T-cell (primary cell): ENCODE data around the gene CLIC4. TPM values are rescaled to one million over a fixed set of nuclear protein-coding genes. Genes with fewer than 3 reads are reported as not detected.
"Not testable (repeated sequence)": the region's sequence is repeated elsewhere in the genome, so short reads cannot be mapped to it uniquely, and the experiment has no call there.

ENCODE experiments used
- ATAC-seq, 4 experiments: fragments of 200-7000 bp in 3 of 4; fragments of 150-1000 bp in 1 of 4; cut with Tn5 transposase; replicated peaks in 1 of 4; 1 replicate in 3 of 4; 2 replicates in 1 of 4; pipeline ENCODE4 v1.10.0; 2021; ENCODE audit warnings: moderate library complexity in 3 of 4, mild to moderate bottlenecking in 2 of 4, moderate number of reproducible peaks in 1 of 4
- CTCF ChIA-PET, 2 donors: fragments of 300-600 bp; sonication (Branson Sonifier 250); formaldehyde crosslinking; loops; one replicate each; lab custom pipeline; 2022; ENCODE audit warnings: antibody characterized with exemption in 2 of 2; lab: Charles Lee
- POLR2A ChIA-PET, 2 donors: fragments of 300-600 bp; sonication (Branson Sonifier 250); formaldehyde crosslinking; loops; one replicate each; lab custom pipeline; 2022; ENCODE audit warnings: antibody characterized with exemption in 2 of 2; lab: Charles Lee
- DNase-seq, 35 experiments: peaks; one replicate each; pipeline versions ENCODE4 v3.0.0 to v3.0.0-alpha.2; 2013 to 2023
- H3K27ac ChIP-seq: one replicate; pipeline ENCODE4 v1.5.1; 2013; ENCODE audit warnings: low read length
- H3K27me3 ChIP-seq, 2 experiments: replicated peaks in 1 of 2; 1 replicate in 1 of 2; 2 replicates in 1 of 2; pipeline versions ENCODE4 v1.6.1 to v1.7.0; 2013; ENCODE audit warnings: low read length in 1 of 2, mixed read lengths in 1 of 2; ENCODE audit not compliant: control insufficient read depth in 2 of 2, insufficient read depth in 2 of 2; ENCODE audit errors: extremely low read depth in 1 of 2
- H3K36me3 ChIP-seq, 2 donors: 1 replicate in 1 of 2; 2 replicates in 1 of 2; pipeline versions ENCODE4 v1.6.1 to v1.7.0; 2013; ENCODE audit warnings: low read length in 1 of 2; ENCODE audit not compliant: control insufficient read depth in 2 of 2, insufficient read depth in 1 of 2; ENCODE audit errors: extremely low read depth in 1 of 2
- H3K4me1 ChIP-seq, 2 experiments: 1 replicate in 1 of 2; 2 replicates in 1 of 2; pipeline versions ENCODE4 v1.6.1 to v1.7.0; 2013; ENCODE audit warnings: low read length in 2 of 2, mixed read lengths in 1 of 2; ENCODE audit not compliant: insufficient read depth in 2 of 2, control insufficient read depth in 1 of 2; ENCODE audit errors: extremely low read depth in 1 of 2
- H3K4me3 ChIP-seq, 2 donors: 1 replicate in 1 of 2; 2 replicates in 1 of 2; pipeline versions ENCODE4 v1.5.1 to v1.7.0; 2013; ENCODE audit warnings: mild to moderate bottlenecking in 2 of 2, low read length in 1 of 2, moderate library complexity in 1 of 2; ENCODE audit not compliant: control insufficient read depth in 1 of 2; ENCODE audit errors: extremely low read depth in 1 of 2
- H3K9me3 ChIP-seq: 2 replicates; pipeline ENCODE4 v1.7.0; 2013
- H3K27ac Mint-ChIP-seq, 2 donors: one replicate each; pipeline ENCODE4 v1.8.0; 2020 to 2021; ENCODE audit warnings: mild to moderate bottlenecking in 2 of 2, mixed read lengths in 2 of 2
- H3K27me3 Mint-ChIP-seq, 2 donors: one replicate each; pipeline ENCODE4 v1.8.0; 2021 to 2022; ENCODE audit warnings: mixed read lengths in 2 of 2
- H3K36me3 Mint-ChIP-seq: one replicate; pipeline ENCODE4 v1.8.0; 2021; ENCODE audit warnings: mixed read lengths
- H3K4me1 Mint-ChIP-seq, 3 donors: one replicate each; pipeline ENCODE4 v1.8.0; 2020 to 2022; ENCODE audit warnings: mixed read lengths in 3 of 3, mild to moderate bottlenecking in 1 of 3
- H3K4me3 Mint-ChIP-seq, 3 donors: one replicate each; pipeline ENCODE4 v1.8.0; 2020 to 2022; ENCODE audit warnings: mild to moderate bottlenecking in 3 of 3, mixed read lengths in 3 of 3, moderate library complexity in 3 of 3
- H3K9me3 Mint-ChIP-seq, 3 donors: one replicate each; pipeline ENCODE4 v1.8.0; 2020 to 2022; ENCODE audit warnings: mixed read lengths in 3 of 3
- WGBS: methylation state at CpG from one replicate; pipeline ENCODE4 v1.1.5; 2013; ENCODE audit warnings: missing lambda C conversion rate; ENCODE audit not compliant: insufficient coverage; 5-methylcytosine and 5-hydroxymethylcytosine counted together
- total RNA-seq, 35 experiments: library from RNA in 6 of 35; stranded (reverse) in 6 of 35; fragments of 120-200 nt in 1 of 35; gene quantifications; one replicate each; pipeline versions ENCODE4 v1.2.1 to v1.2.4 and lab custom pipeline; 2013 to 2026

The CLIC4 gene
- total RNA-seq, 5 donors from 2014 or later (not counting 1 experiment from before 2014, with no cell fraction given), result 0.75 to 9.1 (median 5.5) TPM

GRCh38 chr1:24820221-24820620 lies 75.0 kb downstream of the CLIC4 start:
- H3K27ac Mint-ChIP-seq, POLR2A ChIA-PET, H3K27me3 ChIP-seq, CTCF ChIA-PET, H3K4me1 Mint-ChIP-seq, H3K36me3 ChIP-seq, H3K9me3 ChIP-seq, H3K4me1 ChIP-seq, H3K4me3 ChIP-seq, DNase-seq, H3K4me3 Mint-ChIP-seq, H3K9me3 Mint-ChIP-seq, ATAC-seq, H3K36me3 Mint-ChIP-seq, H3K27ac ChIP-seq: not testable (repeated sequence)
- WGBS, result no CpG with 5 or more reads among the region's 1 CpG
- peaks cover 0 to 11% of the 10 kb centered on the region in 2 donors for H3K27me3 Mint-ChIP-seq

- Histone ChIP-seq H3K4me3 (no peak overlapping the region), H3K27ac (no peak overlapping the region), H3K9me3 (no peaks in the 10 kb centered on the region), H3K27me3 (peaks cover 0 to 6% of the 10 kb centered on the region in 2 experiments), H3K4me1 (no peaks in the 10 kb centered on the region), H3K36me3 (no peaks in the 10 kb centered on the region)
- ATAC-seq (no peak), DNase-seq (no peak)
- CTCF ChIA-PET, result interaction anchor here (0.7 to 1.7 kb wide), 2 partner anchors 13 to 34 kb away, joined by 4 to 6 read pairs; no protein-coding TSS in a partner anchor
- Mint-ChIP-seq H3K4me3 (no peak overlapping the region), H3K4me1 (no peaks in the 10 kb centered on the region), H3K27me3 (peaks cover 0 to 7% of the 10 kb centered on the region in 2 donors), H3K36me3 (no peaks in the 10 kb centered on the region), H3K9me3 (no peaks in the 10 kb centered on the region), H3K27ac (no peak overlapping the region)
- POLR2A ChIA-PET, result interaction anchor here in 1 of 2 donors (0.7 kb wide), 1 partner anchor 147 kb away, joined by 3 read pairs; no protein-coding TSS in a partner anchor
Observed at GRCh38 chr1:24822887-24823286, 77.6 kb downstream of the CLIC4 start.

GRCh38 chr1:24823486-24823885 lies 78.2 kb downstream of the CLIC4 start:
- H3K4me3 Mint-ChIP-seq, H3K27ac Mint-ChIP-seq, H3K4me1 ChIP-seq, H3K4me3 ChIP-seq, DNase-seq, H3K9me3 ChIP-seq, H3K27me3 Mint-ChIP-seq, H3K4me1 Mint-ChIP-seq, H3K36me3 ChIP-seq, H3K27me3 ChIP-seq, ATAC-seq, H3K9me3 Mint-ChIP-seq, H3K27ac ChIP-seq, H3K36me3 Mint-ChIP-seq: not testable (repeated sequence)
- ChIA-PET POLR2A (interaction anchor here in 1 of 2 donors (0.6 kb wide), 1 partner anchor 45 kb away, joined by 12 read pairs; no protein-coding TSS in a partner anchor), CTCF (interaction anchor here in 1 of 2 donors (1.8 kb wide), 1 partner anchor 12 kb away, joined by 10 read pairs; no protein-coding TSS in a partner anchor)
- 90% methylated on average over 4 of the region's 12 CpGs for WGBS

- Mint-ChIP-seq H3K27me3 (peaks cover 7 to 10% of the 10 kb centered on the region in 2 donors), H3K4me1 (no peaks in the 10 kb centered on the region), H3K27ac (no peak overlapping the region), H3K9me3 (no peaks in the 10 kb centered on the region), H3K36me3 (no peaks in the 10 kb centered on the region), H3K4me3 (no peak overlapping the region)
- Histone ChIP-seq H3K27me3 (peaks cover 0 to 6% of the 10 kb centered on the region in 2 experiments), H3K9me3 (no peaks in the 10 kb centered on the region), H3K4me1 (no peaks in the 10 kb centered on the region), H3K27ac (no peak overlapping the region), H3K36me3 (no peaks in the 10 kb centered on the region), H3K4me3 (no peak overlapping the region)
- WGBS, result 100% methylated on average over 2 of the region's 3 CpGs
- DNase-seq (no peak), ATAC-seq (no peak)
- ChIA-PET POLR2A (interaction anchor here in 1 of 2 donors (0.7 kb wide), 1 partner anchor 126 kb away, joined by 3 read pairs; no protein-coding TSS in a partner anchor), CTCF (interaction anchor here (0.6 to 2.8 kb wide), 7 partner anchors 9 to 255 kb away, joined by 3 to 18 read pairs (median 3); no protein-coding TSS in a partner anchor)
Observed at GRCh38 chr1:24825174-24825573, 79.9 kb downstream of the CLIC4 start.

GRCh38 chr1:24826510-24826909 lies 81.3 kb downstream of the CLIC4 start:
- Histone ChIP-seq H3K4me1 (no peaks in the 10 kb centered on the region), H3K36me3 (no peaks in the 10 kb centered on the region), H3K4me3 (no peak overlapping the region), H3K27me3 (peaks cover 0 to 6% of the 10 kb centered on the region in 2 experiments), H3K9me3 (no peaks in the 10 kb centered on the region), H3K27ac (no peak overlapping the region)
- Mint-ChIP-seq H3K27me3 (peaks cover 10% of the 10 kb centered on the region in 2 donors), H3K4me3 (no peak overlapping the region), H3K4me1 (no peaks in the 10 kb centered on the region), H3K9me3 (no peaks in the 10 kb centered on the region), H3K36me3 (no peaks in the 10 kb centered on the region), H3K27ac (no peak overlapping the region)
- ChIA-PET CTCF (interaction anchor here in 1 of 2 donors (0.6 to 2.8 kb wide), 8 partner anchors 9 to 1346 kb away, joined by 3 to 18 read pairs (median 4); no protein-coding TSS in a partner anchor), POLR2A (no interaction called here)
- no CpG with 5 or more reads among the region's 1 CpG for WGBS
- DNase-seq, result no peak
- ATAC-seq, result no peak

GRCh38 chr1:24827379-24828135 lies 82.3 kb downstream of the CLIC4 start:
- no peak for DNase-seq
- Mint-ChIP-seq H3K4me3 (no peak overlapping the region), H3K9me3 (no peaks in the 10 kb centered on the region), H3K36me3 (no peaks in the 10 kb centered on the region), H3K27me3 (peaks cover 8 to 10% of the 10 kb centered on the region in 2 donors), H3K4me1 (no peaks in the 10 kb centered on the region), H3K27ac (no peak overlapping the region)
- ChIA-PET POLR2A (no interaction called here), CTCF (interaction anchor here (0.5 to 2.8 kb wide), 12 partner anchors 8 to 1330 kb away, joined by 3 to 18 read pairs (median 5); partner anchors contain the start of gene CLIC4 (in 1 of the 2))
- Histone ChIP-seq H3K4me3 (no peak overlapping the region), H3K36me3 (no peaks in the 10 kb centered on the region), H3K4me1 (no peaks in the 10 kb centered on the region), H3K27ac (no peak overlapping the region), H3K9me3 (no peaks in the 10 kb centered on the region), H3K27me3 (peaks cover 0 to 6% of the 10 kb centered on the region in 2 experiments)
- WGBS, result no CpG with 5 or more reads among the region's 3 CpGs
- ATAC-seq, result no peak
